Aorta (tissue), 5 donors: Measurements from ENCODE around the gene ZNF862. TPM values are rescaled to one million over a fixed set of nuclear protein-coding genes. Genes with fewer than 3 reads are reported as not detected.

Experiments used
- ATAC-seq: fragments of 200-7000 bp; cut with Tn5 transposase; one replicate; pipeline ENCODE4 v1.9.1; 2022; ENCODE audit warnings: moderate library complexity; ENCODE audit not compliant: low FRiP score
- DNase-seq, 2 donors: peaks; one replicate each; pipeline ENCODE4 v3.0.0-alpha.2; 2020
- H3K27ac ChIP-seq, 2 donors: one replicate each; pipeline ENCODE4 v1.5.1; 2013; ENCODE audit warnings: low read length in 2 of 2, mild to moderate bottlenecking in 2 of 2, moderate library complexity in 2 of 2, control low read depth in 1 of 2, inconsistent platforms in 1 of 2, low read depth in 1 of 2
- H3K27me3 ChIP-seq, 2 donors: one replicate each; pipeline ENCODE4 v1.6.1; 2013; ENCODE audit warnings: control low read depth in 1 of 2, low read length in 1 of 2, mild to moderate bottlenecking in 1 of 2, moderate library complexity in 1 of 2; ENCODE audit not compliant: insufficient read depth in 2 of 2, control insufficient read depth in 1 of 2
- H3K36me3 ChIP-seq, 2 donors: one replicate each; pipeline ENCODE4 v1.6.1; 2013; ENCODE audit warnings: control low read depth in 1 of 2, low read length in 1 of 2, mild to moderate bottlenecking in 1 of 2; ENCODE audit not compliant: insufficient read depth in 2 of 2, control insufficient read depth in 1 of 2
- H3K4me1 ChIP-seq, 2 donors: one replicate each; pipeline ENCODE4 v1.6.1; 2013; ENCODE audit warnings: low read length in 2 of 2, control low read depth in 1 of 2, mild to moderate bottlenecking in 1 of 2, moderate library complexity in 1 of 2; ENCODE audit not compliant: insufficient read depth in 2 of 2, control insufficient read depth in 1 of 2
- H3K4me3 ChIP-seq, 2 donors: one replicate each; pipeline ENCODE4 v1.5.1; 2013; ENCODE audit warnings: low read length in 2 of 2, control low read depth in 1 of 2, mild to moderate bottlenecking in 1 of 2
- H3K9me3 ChIP-seq: one replicate; pipeline ENCODE4 v1.6.1; 2013; ENCODE audit warnings: mild to moderate bottlenecking, low read length; ENCODE audit not compliant: control insufficient read depth
- WGBS, 2 donors: extraction: QIAGEN DNeasy Blood & Tissue Kit; methylation state at CpG; one replicate each; pipeline ENCODE4 v1.1.7; 2013; 5-methylcytosine and 5-hydroxymethylcytosine counted together
- intact Hi-C, 2 donors: fragments of 100-400 bp; cut with DNase I; formaldehyde crosslinking; loops; one replicate each; pipeline versions ENCODE4 v1.14.2 to v1.15.0; 2022
- polyA plus RNA-seq, 2 donors: library from polyadenylated mRNA; stranded (reverse); fragments of 200-250 nt; gene quantifications; one replicate each; pipeline ENCODE4 v1.2.3, GENCODE V29; 2013
- total RNA-seq, 2 donors: library from RNA; stranded (reverse); fragmentation: NEBNext Ultra II Directional; extraction: Animal tissue kit (Norgen Biotek cat#: 25700); gene quantifications; one replicate each; pipeline ENCODE4 v1.2.1, GENCODE V29; 2021
- donor health status: healthy with polysubstance abuse.
- donor health status: Bipolar disorder and iron deficiency.
- donor health status: DM: no; HTN: no; CAD: no.
- donor health status: DM: no; HTN: no; CAD: no.
- donor health status: DM: yes; HTN: yes; CAD: no.

ZNF862 gene
- total and polyA plus RNA-seq, 4 donors, result 2.9 to 30.1 (median 11.9) TPM

DNA sequence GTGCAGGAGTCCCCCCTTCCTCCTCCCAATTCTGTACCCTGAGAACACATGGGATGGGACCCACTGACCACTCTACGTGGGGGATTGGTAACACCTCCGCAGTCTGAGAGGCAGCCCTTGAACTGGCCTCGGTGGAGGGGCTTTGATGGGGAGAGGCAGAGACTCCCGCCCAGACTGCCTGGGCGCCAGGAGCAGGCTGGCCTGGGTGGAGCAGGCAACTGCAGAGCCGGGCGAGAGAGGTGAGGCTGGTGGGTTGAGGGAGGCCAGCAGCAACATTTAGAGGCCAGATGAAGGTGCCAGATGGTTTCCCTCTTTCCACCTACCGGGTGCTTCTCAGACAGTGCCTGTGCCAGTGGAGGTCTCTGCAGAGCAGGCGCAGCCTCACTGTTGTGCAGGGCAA lies 34.1 kb upstream of the ZNF862 start:
- H3K4me3 ChIP-seq, result no peak overlapping the region
- intact Hi-C loops, result no loop called here

DNA sequence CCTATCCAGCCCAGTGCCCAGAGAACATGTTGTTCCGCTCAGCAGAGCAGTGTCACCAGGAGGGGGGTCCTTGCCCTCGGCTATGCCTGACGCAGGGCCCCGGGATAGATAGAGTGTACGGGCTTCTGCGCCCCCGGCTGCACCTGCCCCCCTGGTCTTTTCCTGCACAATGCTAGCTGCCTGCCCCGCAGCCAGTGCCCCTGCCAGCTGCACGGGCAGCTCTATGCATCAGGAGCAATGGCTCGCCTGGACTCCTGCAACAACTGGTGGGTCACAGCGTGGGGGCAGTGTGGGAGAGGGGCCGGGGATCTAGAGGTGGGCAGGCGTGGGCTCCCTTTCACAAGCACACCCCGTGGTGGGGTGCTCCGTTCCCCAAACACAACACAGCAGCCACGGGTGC lies 31.4 kb upstream of the ZNF862 start:
- 72 to 81% methylated on average over 16 of the region's 16 CpGs for WGBS, 2 donors
- DNase-seq (no peak), ATAC-seq (no peak)
- Histone ChIP-seq H3K4me3 (no peak overlapping the region), H3K9me3 (no peaks in the 10 kb centered on the region), H3K27me3 (no peaks in the 10 kb centered on the region), H3K36me3 (no peaks in the 10 kb centered on the region), H3K4me1 (no peaks in the 10 kb centered on the region), H3K27ac (no peak overlapping the region)
- intact Hi-C loops, result loop anchor here in 1 of 2 donors (5.0 kb wide), 1 partner anchor 471 kb away; no protein-coding TSS in a partner anchor

More for the DNA sequence above, 34.1 kb upstream of the ZNF862 start:
- ATAC-seq (no peak), DNase-seq (no peak)
- Histone ChIP-seq H3K4me1 (no peaks in the 10 kb centered on the region), H3K27me3 (no peaks in the 10 kb centered on the region), H3K36me3 (no peaks in the 10 kb centered on the region), H3K27ac (no peak overlapping the region), H3K9me3 (no peaks in the 10 kb centered on the region)
- 77 to 79% methylated on average over 9 of the region's 9 CpGs for WGBS, 2 donors

DNA sequence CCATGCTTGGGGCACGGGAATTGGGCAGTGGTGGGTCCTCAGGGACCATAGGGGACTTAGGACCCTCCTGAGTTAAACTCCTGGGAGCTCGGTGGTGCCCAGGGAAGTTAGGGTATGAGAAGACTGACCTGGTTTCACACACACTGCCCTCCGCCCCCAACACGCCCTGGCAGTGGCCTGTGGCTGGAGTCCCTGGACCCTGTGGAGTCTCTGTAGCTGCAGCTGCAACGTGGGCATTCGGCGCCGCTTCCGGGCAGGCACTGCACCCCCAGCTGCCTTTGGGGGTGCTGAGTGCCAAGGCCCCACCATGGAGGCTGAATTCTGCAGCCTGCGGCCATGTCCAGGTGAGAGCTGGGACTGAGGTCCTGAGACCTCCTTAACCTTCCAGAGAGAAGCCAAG lies 29.9 kb upstream of the ZNF862 start:
- intact Hi-C loops, result loop anchor here in 1 of 2 donors (5.0 kb wide), 1 partner anchor 469 kb away; no protein-coding TSS in a partner anchor
- Histone ChIP-seq H3K27me3 (no peaks in the 10 kb centered on the region), H3K27ac (no peak overlapping the region), H3K36me3 (no peaks in the 10 kb centered on the region), H3K4me1 (no peaks in the 10 kb centered on the region), H3K9me3 (no peaks in the 10 kb centered on the region), H3K4me3 (no peak overlapping the region)
- no peak for ATAC-seq
- 92% methylated on average over 10 of the region's 10 CpGs for WGBS, 2 donors
- DNase-seq, result no peak

DNA sequence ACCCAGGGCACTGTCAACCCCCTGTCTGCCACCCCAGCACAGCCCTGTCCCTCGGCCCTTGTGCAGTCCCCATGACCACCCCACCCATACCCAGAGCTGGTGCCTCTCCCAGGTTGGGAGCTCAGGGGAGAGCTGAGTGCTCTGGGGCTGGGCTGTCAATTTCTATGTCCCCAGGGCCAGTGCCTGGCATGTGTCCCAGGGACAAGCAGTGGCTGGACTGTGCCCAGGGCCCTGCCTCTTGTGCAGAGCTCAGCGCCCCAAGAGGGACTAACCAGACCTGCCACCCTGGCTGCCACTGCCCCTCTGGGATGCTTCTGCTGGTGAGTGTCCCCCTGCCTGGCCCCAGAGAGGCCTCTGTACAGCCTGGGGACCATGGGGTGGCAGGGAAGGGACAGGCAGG lies 29.0 kb upstream of the ZNF862 start:
- intact Hi-C loops, result loop anchor here in 1 of 2 donors (5.0 kb wide), 1 partner anchor 468 kb away; no protein-coding TSS in a partner anchor
- H3K9me3 ChIP-seq, result no peaks in the 10 kb centered on the region
- no peak overlapping the region for H3K4me3 ChIP-seq
- no peaks in the 10 kb centered on the region for H3K36me3 ChIP-seq
- no peak overlapping the region for H3K27ac ChIP-seq
- 43 to 51% methylated on average over 2 of the region's 2 CpGs for WGBS, 2 donors
- DNase-seq (no peak), ATAC-seq (no peak)
- no peaks in the 10 kb centered on the region for H3K27me3 ChIP-seq
- H3K4me1 ChIP-seq, result no peaks in the 10 kb centered on the region

DNA sequence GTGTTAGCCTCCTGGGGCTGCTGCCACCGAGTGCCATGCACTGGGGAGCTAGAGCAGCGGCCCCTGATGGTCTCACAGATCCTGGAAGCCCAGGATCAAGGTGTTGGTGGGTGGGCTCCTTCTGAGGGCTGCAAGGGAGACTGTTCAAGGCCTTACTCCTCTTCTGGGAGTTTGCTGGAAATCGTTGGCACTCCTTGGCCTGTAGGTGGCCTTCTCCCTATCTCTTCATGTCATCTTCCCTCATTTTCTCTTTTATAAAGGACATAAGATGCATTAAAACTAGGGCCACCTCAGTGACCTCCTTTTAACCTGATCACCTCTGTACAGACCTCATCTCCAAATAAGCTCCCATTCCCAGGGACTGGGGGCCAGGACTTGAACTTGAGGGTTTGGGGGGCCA lies 27.0 kb upstream of the ZNF862 start:
- no peak for DNase-seq
- intact Hi-C loops, result no loop called here
- no peaks in the 10 kb centered on the region for H3K36me3 ChIP-seq
- no peaks in the 10 kb centered on the region for H3K9me3 ChIP-seq
- H3K4me3 ChIP-seq, result no peak overlapping the region
- H3K4me1 ChIP-seq, result no peaks in the 10 kb centered on the region
- no peaks in the 10 kb centered on the region for H3K27me3 ChIP-seq
- 48 to 60% methylated on average over 3 of the region's 3 CpGs for WGBS, 2 donors
- no peak for ATAC-seq
- no peak overlapping the region for H3K27ac ChIP-seq

DNA sequence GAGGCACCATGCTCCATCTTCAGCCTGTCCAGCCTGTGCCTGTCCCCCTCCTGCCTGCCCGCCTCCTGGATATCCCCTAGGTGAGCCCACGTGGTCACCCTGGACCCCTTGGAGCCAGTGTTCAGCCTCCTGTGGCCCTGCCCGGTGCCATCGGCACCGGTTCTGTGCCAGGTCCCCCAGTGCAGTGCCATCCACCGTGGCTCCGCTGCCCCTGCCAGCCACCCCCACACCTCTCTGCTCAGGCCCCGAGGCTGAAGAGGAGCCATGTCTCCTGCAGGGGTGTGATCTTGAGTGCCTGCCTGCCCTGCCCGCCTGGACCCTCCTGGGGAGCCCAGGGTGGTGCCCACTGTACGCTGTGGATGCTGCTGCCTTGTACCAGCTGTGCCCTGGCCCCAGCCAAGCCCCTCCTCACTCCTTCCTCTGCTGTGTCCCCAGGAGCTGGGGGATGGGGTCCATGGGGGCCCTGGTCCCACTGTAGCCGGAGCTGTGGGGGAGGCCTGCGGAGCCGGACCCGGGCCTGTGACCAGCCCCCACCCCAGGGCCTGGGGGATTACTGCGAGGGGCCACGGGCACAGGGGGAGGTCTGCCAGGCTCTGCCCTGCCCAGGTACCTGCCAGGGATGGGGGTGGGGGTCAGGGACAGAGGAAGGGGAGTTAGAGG lies 26.2 kb upstream of the ZNF862 start:
- no peak for ATAC-seq
- Histone ChIP-seq H3K9me3 (no peaks in the 10 kb centered on the region), H3K27me3 (no peaks in the 10 kb centered on the region), H3K27ac (no peak overlapping the region), H3K4me3 (no peak overlapping the region), H3K4me1 (no peaks in the 10 kb centered on the region), H3K36me3 (no peaks in the 10 kb centered on the region)
- intact Hi-C loops, result no loop called here
- no peak for DNase-seq
- WGBS, 2 donors, result 90 to 93% methylated on average over 16 of the region's 16 CpGs

DNA sequence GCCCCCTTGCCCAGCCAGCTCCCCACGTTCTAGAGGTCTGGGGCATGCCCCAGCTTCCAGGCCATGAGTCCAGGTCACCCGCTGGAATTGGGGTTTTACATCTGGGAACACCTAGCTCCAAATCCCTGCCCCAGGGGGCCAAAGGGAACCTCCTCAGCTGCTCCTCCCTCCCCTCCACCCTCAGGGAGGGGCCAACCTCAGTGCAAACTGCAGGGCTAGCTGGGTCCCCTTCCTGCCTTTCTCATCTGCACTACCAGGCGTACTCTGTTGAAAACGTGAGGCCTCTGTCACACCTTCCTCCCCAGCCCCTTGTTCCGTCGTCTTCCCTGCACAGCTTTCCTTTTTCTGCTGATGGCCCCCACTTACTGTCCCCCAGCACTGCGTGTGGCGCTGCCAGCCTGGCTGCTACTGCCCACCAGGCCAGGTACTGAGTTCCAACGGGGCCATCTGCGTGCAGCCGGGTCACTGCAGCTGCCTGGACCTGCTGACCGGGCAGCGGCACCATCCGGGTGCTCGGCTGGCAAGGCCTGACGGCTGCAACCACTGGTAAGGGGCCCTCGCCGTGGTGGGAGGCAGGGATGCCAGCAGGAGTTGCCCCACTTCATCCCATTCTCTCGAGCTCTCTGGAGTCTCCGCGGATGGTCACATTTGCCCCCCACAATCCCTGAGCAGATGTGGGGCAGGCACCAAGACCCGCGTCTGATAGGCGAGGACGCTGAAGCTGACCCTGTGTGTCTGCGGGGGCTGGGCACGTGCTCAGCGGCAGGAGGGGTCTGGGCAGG lies 24.7 kb upstream of the ZNF862 start:
- Histone ChIP-seq H3K27ac (no peak overlapping the region), H3K27me3 (no peaks in the 10 kb centered on the region), H3K36me3 (no peaks in the 10 kb centered on the region), H3K4me1 (no peaks in the 10 kb centered on the region), H3K4me3 (no peak overlapping the region), H3K9me3 (no peaks in the 10 kb centered on the region)
- WGBS, 2 donors, result 88 to 89% methylated on average over 28 of the region's 28 CpGs
- DNase-seq, result no peak
- intact Hi-C loops, result no loop called here
- no peak for ATAC-seq

DNA sequence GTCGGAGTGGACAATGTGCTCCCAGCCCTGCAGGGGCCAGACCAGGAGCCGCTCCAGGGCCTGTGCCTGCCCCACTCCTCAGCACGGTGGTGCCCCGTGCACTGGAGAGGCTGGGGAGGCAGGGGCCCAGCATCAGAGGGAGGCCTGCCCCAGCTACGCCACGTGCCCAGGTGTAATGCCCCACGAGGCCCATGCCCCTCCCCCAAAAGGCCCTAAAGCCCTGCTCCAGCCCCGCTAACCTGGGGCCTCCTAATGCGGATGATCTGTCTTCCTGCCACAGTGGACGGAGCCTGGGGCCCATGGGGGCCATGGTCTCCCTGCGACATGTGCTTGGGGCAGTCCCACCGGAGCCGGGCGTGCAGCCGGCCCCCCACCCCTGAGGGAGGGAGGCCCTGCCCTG lies 23.7 kb upstream of the ZNF862 start:
- DNase-seq, result no peak
- ATAC-seq, result no peak
- intact Hi-C loops, result no loop called here
- no peaks in the 10 kb centered on the region for H3K4me1 ChIP-seq
- no peaks in the 10 kb centered on the region for H3K36me3 ChIP-seq
- no peaks in the 10 kb centered on the region for H3K27me3 ChIP-seq
- H3K27ac ChIP-seq, result no peak overlapping the region
- no peak overlapping the region for H3K4me3 ChIP-seq
- 68 to 69% methylated on average over 15 of the region's 15 CpGs for WGBS, 2 donors
- no peaks in the 10 kb centered on the region for H3K9me3 ChIP-seq

DNA sequence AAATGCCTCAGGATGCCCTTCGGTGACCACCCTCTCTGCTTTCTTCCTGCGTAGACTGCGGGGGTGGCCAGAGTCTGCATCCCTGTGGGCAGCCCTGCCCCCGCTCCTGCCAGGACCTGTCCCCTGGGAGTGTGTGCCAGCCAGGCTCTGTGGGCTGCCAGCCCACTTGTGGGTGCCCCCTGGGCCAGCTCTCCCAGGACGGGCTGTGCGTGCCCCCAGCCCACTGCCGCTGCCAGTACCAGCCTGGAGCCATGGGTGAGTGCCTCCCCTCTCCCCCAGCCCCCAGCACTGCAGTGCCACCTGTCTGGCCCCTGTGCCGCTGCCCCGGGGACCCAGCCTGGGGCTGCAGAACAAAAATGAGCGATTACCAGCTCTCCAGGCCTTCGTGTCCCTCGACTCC lies 23.1 kb upstream of the ZNF862 start:
- no peak for DNase-seq
- 62 to 70% methylated on average over 12 of the region's 12 CpGs for WGBS, 2 donors
- Histone ChIP-seq H3K9me3 (no peaks in the 10 kb centered on the region), H3K4me3 (no peak overlapping the region), H3K4me1 (no peaks in the 10 kb centered on the region), H3K27ac (no peak overlapping the region), H3K27me3 (no peaks in the 10 kb centered on the region), H3K36me3 (no peaks in the 10 kb centered on the region)
- intact Hi-C loops, result no loop called here
- no peak for ATAC-seq
